GM18951 (cell line): ENCODE data around the gene CRYM.

Source experiments
- POLR2A ChIP-seq: IDR thresholded peaks from 4 replicates; pipeline ENCODE4 v1.6.1; 2011; ENCODE audit warnings: mild to moderate bottlenecking; ENCODE audit not compliant: insufficient read length, insufficient read depth; ENCODE audit errors: extremely low read depth
- in situ Hi-C: fragments of 300-500 bp; cut with MboI; formaldehyde crosslinking; loops from one replicate; pipeline ENCODE4 v1.12.0; 2022; ENCODE audit warnings: low sequenced_read_pairs, mixed read lengths, inconsistent platforms; ENCODE audit not compliant: unreplicated experiment

The CRYM gene

GRCh38 chr16:21222495-21223337 is 55.4 kb downstream of the CRYM start:
- in situ Hi-C loops: no loop called here
- TF ChIP-seq POLR2A: no peak

DNA sequence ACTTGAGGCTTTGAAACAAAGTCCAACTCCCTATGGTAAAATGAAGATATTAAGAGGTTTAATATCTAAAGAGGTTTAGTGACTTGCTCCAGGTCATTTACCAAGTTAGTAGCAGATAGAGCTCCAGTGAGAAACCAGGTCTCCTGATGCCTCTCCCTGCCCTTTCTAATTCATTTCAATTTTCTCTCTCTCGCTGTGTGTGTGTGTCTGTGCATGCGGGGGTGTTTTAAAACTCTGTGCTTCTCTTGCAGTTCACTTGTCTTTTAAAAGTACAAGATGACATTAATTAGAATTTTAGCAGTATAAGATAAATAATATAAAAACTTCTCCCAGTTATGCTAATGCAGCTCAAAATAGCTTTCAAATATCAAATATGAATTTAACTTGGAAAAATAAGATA is 58.5 kb downstream of the CRYM start:
- TF ChIP-seq POLR2A: no peak
- in situ Hi-C loops: no loop called here

DNA sequence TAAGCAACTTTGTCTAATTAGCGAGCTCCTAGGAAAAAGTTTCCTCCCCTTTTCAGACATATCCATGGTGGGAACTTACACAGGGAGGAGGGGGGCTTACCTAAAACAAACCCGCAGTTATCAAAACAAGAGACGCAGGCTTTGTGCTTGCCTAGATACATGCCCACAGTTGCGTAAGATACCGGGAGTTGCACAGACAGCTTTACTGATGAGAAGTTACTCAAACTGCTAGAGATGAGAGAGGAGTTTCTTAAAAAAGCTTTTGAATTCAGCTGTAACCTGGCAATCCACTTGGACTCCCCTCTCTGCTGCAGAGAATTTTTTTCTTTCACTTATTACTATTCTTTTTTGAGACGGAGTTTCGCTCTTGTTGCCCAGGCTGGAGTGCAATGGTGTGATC is 59.9 kb downstream of the CRYM start:
- in situ Hi-C loops: no loop called here
- no peak for TF ChIP-seq POLR2A

GRCh38 chr16:21217121-21217520 is 61.0 kb downstream of the CRYM start:
- no peak for TF ChIP-seq POLR2A
- in situ Hi-C loops: no loop called here

DNA sequence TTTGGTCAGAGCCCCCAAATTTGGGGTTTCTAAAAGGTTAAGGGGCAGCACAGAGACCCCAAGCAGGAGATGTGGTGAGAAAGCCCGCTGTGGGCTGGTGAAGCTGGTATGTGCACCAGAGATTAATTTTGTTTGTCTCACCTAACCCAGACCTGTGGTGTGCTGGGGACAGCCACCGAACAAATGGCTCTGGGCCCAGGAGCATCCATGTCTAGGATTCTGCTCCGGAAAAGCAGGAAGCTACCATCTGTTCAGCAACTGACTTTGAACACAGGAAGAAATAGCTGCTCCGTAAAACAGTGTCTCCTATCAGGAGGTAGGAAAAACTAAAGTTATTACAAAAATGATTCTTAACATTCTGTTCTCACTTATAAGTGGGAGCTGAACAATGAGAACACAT is 64.0 kb downstream of the CRYM start:
- in situ Hi-C loops: no loop called here
- no peak for TF ChIP-seq POLR2A

- in situ Hi-C loops: no loop called here
- TF ChIP-seq POLR2A: no peak
These were observed 66.6 kb downstream of the CRYM start, which contains the start of gene ZP2 for GRCh38 chr16:21211486-21211885. Gene ZP2 (minus strand): TSS chr16:21211574. CDS start chr16:21211547, 27 bp downstream.
